ENCODE measurements around the gene RNF169.

The RNF169 gene

DNA sequence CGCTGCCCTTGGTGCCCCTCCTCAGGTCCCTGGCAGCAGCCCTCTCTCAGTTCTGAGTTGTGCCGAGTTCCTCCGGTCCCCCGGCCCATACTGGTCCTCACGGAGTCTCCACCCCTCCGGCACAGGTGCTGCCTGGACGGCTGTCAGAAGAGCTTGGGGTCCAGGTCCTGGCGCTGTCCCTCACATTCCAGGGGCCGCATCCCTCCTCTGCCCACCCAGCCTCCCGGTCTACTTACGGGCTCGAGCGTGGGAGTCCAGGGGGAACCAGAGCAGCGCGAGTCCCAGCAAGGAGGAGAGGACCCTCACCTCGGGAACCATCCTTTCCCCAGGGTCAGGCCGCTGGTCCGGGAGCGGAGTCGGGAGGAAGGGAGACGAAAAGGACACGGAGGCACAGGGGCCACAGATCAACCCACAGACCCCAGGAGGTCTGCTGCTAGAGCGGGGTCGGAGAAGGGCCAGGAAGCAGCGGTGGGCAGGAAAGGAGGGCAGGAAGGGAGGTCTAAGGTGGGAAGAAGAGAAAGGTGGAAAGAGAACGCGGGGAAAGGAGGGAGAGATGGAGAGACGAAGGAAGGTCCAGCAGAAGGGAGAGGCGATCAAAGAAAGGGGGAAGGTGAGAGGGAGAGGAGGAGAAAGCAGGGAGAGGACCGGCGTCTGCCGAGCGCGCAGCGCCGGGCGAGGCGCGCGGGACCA lies 17.9 kb upstream of the RNF169 start:
- no peak overlapping the region for H2AK5ac ChIP-seq (ENCODE audit: low read length)
- H2AFZ ChIP-seq (ENCODE audit: insufficient read depth, low read length, poor library complexity), result no peak overlapping the region
- H2BK120ac ChIP-seq (ENCODE audit: insufficient read depth, low read length, poor library complexity), result no peak overlapping the region
- H3K4me3 ChIP-seq (ENCODE audit: low read depth, low read length), result no peak overlapping the region
- H2BK5ac ChIP-seq (ENCODE audit: low read depth, low read length, poor library complexity), result no peak overlapping the region
- no peak overlapping the region for H3K23ac ChIP-seq (ENCODE audit: low read length)
- H3K79me1 ChIP-seq (ENCODE audit: low read length), result no peaks in the 10 kb centered on the region
- no CpG with 5 or more reads among the region's 40 CpGs for WGBS (ENCODE audit: extremely low coverage, insufficient coverage, insufficient read length)
- peaks cover 3% of the 10 kb centered on the region for H3K9me3 ChIP-seq (ENCODE audit: insufficient read depth, low read depth, low read length)
- no peak overlapping the region for H3K4ac ChIP-seq (ENCODE audit: low read depth, low read length)
- no peak overlapping the region for H4K8ac ChIP-seq (ENCODE audit: low read depth, low read length)
- H3K9ac ChIP-seq (ENCODE audit: low read length), result no peak overlapping the region
- no peak overlapping the region for H3K14ac ChIP-seq (ENCODE audit: low read length)
- no peak overlapping the region for H4K12ac ChIP-seq (ENCODE audit: low read depth, low read length)
- no peak for DNase-seq
- peak overlapping the region; percentile 70 for H3K4me2 ChIP-seq (ENCODE audit: low read length)
- no peak overlapping the region for H2BK12ac ChIP-seq (ENCODE audit: low read length)
- H3K27me3 ChIP-seq (ENCODE audit: insufficient read depth, low read length), result peaks cover 37% of the 10 kb centered on the region
- peaks cover 0 to 3% of the 10 kb centered on the region in 2 experiments for H3K4me1 ChIP-seq (ENCODE audit: control insufficient read depth in 1 of 2, insufficient read depth in 2 of 2, low read length in 2 of 2)
- H3K79me2 ChIP-seq (ENCODE audit: control insufficient read depth, insufficient read depth, low read length, poor library complexity), result no peaks in the 10 kb centered on the region
- no peak overlapping the region for H3K27ac ChIP-seq (ENCODE audit: low read depth, low read length)
- no peak overlapping the region for H4K91ac ChIP-seq (ENCODE audit: low read depth, low read length)
- no peak overlapping the region for H3K18ac ChIP-seq (ENCODE audit: low read length)
- H3K36me3 ChIP-seq (ENCODE audit: control insufficient read depth in 1 of 2, insufficient read depth in 2 of 2, low read length in 2 of 2), result no peaks in the 10 kb centered on the region

DNA sequence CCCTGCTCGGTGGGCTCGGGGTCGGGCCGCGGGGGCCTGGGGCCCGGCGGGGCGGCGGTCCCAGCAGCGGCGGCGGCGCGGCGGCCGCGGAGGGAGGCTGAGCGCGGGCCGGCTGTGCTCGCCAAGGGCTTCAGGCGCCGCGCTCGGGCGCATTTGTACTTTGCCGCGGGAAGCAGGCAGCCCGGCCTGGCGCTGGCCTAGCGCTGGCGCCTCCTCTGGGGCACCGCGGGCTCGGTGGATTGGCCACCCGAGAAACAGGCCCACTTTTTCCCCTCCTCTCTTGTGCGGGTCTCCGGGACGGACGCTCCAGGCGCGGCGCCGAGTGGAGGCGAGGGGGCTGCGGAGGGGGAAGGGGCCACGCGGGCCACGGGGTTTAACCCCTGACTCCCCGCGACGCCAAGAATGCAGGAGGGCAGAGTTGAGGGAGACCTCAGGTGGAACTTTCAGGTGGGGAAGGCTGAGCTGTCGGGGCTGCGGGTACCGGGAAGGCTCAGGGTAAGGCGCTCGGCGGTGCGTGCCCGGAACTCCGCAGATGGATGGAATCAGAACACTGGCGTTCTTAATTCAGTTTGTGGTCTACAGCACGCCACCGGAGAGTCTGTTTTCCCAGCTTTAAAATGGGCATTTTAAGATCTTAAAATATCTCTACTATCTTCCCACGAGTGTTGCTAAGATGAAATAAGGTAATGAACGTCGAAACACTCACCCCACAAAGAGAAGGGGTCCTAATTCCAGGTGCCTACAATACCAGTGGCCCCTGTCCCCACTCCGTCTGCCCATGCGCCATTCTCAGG lies 17.2 kb upstream of the RNF169 start, which contains the start of gene CHRDL2:
CHRDL2 (minus strand) TSS at position 126 of the 794 bp plus-strand sequence. CDS start 538 bp downstream, outside the sequence.
- H3K23ac ChIP-seq (ENCODE audit: low read length), result no peak within 1 kb of the TSS
- H3K79me1 ChIP-seq (ENCODE audit: low read length), result no peaks in the 10 kb centered on the region
- peaks cover 37% of the 10 kb centered on the region for H3K27me3 ChIP-seq (ENCODE audit: insufficient read depth, low read length)
- peaks cover 3% of the 10 kb centered on the region for H3K9me3 ChIP-seq (ENCODE audit: insufficient read depth, low read depth, low read length)
- no peak within 1 kb of the TSS for H3K4ac ChIP-seq (ENCODE audit: low read depth, low read length)
- no peaks in the 10 kb centered on the region for H3K36me3 ChIP-seq (ENCODE audit: control insufficient read depth in 1 of 2, insufficient read depth in 2 of 2, low read length in 2 of 2)
- H2BK12ac ChIP-seq (ENCODE audit: low read length), result no peak within 1 kb of the TSS
- H3K27ac ChIP-seq (ENCODE audit: low read depth, low read length), result no peak within 1 kb of the TSS
- H3K18ac ChIP-seq (ENCODE audit: low read length), result no peak within 1 kb of the TSS
- H3K4me3 ChIP-seq (ENCODE audit: low read depth, low read length), result peak within 1 kb of the TSS; percentile 45
- H3K4me1 ChIP-seq (ENCODE audit: control insufficient read depth in 1 of 2, insufficient read depth in 2 of 2, low read length in 2 of 2), result peaks cover 0 to 3% of the 10 kb centered on the region in 2 experiments
- WGBS (ENCODE audit: extremely low coverage, insufficient coverage, insufficient read length), result no CpG with 5 or more reads among the region's 69 CpGs
- no peak within 1 kb of the TSS for H2BK5ac ChIP-seq (ENCODE audit: low read depth, low read length, poor library complexity)
- H4K8ac ChIP-seq (ENCODE audit: low read depth, low read length), result no peak within 1 kb of the TSS
- H3K79me2 ChIP-seq (ENCODE audit: control insufficient read depth, insufficient read depth, low read length, poor library complexity), result no peaks in the 10 kb centered on the region
- H2AFZ ChIP-seq (ENCODE audit: insufficient read depth, low read length, poor library complexity), result peak within 1 kb of the TSS; percentile 27
- no peak within 1 kb of the TSS for H2BK120ac ChIP-seq (ENCODE audit: insufficient read depth, low read length, poor library complexity)
- H2AK5ac ChIP-seq (ENCODE audit: low read length), result no peak within 1 kb of the TSS
- H4K12ac ChIP-seq (ENCODE audit: low read depth, low read length), result no peak within 1 kb of the TSS
- peak within 1 kb of the TSS; percentile 70 for H3K4me2 ChIP-seq (ENCODE audit: low read length)
- no peak within 1 kb of the TSS for H3K14ac ChIP-seq (ENCODE audit: low read length)
- H4K91ac ChIP-seq (ENCODE audit: low read depth, low read length), result no peak within 1 kb of the TSS
- DNase-seq, result peak in 1 of 2 donors; percentile 43
- no peak within 1 kb of the TSS for H3K9ac ChIP-seq (ENCODE audit: low read length)

DNA sequence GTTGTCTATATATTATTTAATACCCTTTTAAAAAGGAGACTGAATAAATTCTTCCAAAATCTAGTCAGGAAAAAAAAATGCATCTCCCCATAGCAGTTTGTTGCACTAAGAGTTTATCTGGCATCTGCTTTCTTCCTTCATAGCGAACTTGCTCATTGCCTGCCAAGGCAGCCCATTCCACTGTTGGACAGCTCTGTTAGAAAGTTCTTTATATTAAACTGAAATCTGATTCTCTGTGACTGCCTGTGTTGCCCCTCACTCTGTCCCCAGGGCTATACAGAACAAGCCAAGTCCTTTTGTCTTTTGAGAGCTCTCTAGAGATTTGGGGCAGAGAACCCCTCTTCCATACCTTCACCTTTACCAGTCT lies 14.1 kb upstream of the RNF169 start:
- Histone ChIP-seq H3K27ac (ENCODE audit: low read depth, low read length) (no peak overlapping the region), H2AK5ac (ENCODE audit: low read length) (no peak overlapping the region), H3K4ac (ENCODE audit: low read depth, low read length) (no peak overlapping the region), H3K18ac (ENCODE audit: low read length) (no peak overlapping the region), H2AFZ (ENCODE audit: insufficient read depth, low read length, poor library complexity) (no peak overlapping the region), H3K9ac (ENCODE audit: low read length) (no peak overlapping the region), H3K79me2 (ENCODE audit: control insufficient read depth, insufficient read depth, low read length, poor library complexity) (no peaks in the 10 kb centered on the region), H4K12ac (ENCODE audit: low read depth, low read length) (no peak overlapping the region), H4K91ac (ENCODE audit: low read depth, low read length) (no peak overlapping the region), H2BK5ac (ENCODE audit: low read depth, low read length, poor library complexity) (no peak overlapping the region), H3K14ac (ENCODE audit: low read length) (no peak overlapping the region), H3K4me2 (ENCODE audit: low read length) (no peak overlapping the region), H3K23ac (ENCODE audit: low read length) (no peak overlapping the region), H2BK12ac (ENCODE audit: low read length) (no peak overlapping the region), H4K8ac (ENCODE audit: low read depth, low read length) (no peak overlapping the region), H3K4me3 (ENCODE audit: low read depth, low read length) (no peak overlapping the region), H3K9me3 (ENCODE audit: insufficient read depth, low read depth, low read length) (peaks cover 3% of the 10 kb centered on the region), H2BK120ac (ENCODE audit: insufficient read depth, low read length, poor library complexity) (no peak overlapping the region), H3K36me3 (ENCODE audit: control insufficient read depth in 1 of 2, insufficient read depth in 2 of 2, low read length in 2 of 2) (no peaks in the 10 kb centered on the region), H3K79me1 (ENCODE audit: low read length) (no peaks in the 10 kb centered on the region), H3K4me1 (ENCODE audit: control insufficient read depth in 1 of 2, insufficient read depth in 2 of 2, low read length in 2 of 2) (peaks cover 0 to 3% of the 10 kb centered on the region in 2 experiments), H3K27me3 (ENCODE audit: insufficient read depth, low read length) (peaks cover 32% of the 10 kb centered on the region)
- DNase-seq, result no peak
- WGBS (ENCODE audit: extremely low coverage, insufficient coverage, insufficient read length), result no CpG with 5 or more reads among the region's 1 CpG

DNA sequence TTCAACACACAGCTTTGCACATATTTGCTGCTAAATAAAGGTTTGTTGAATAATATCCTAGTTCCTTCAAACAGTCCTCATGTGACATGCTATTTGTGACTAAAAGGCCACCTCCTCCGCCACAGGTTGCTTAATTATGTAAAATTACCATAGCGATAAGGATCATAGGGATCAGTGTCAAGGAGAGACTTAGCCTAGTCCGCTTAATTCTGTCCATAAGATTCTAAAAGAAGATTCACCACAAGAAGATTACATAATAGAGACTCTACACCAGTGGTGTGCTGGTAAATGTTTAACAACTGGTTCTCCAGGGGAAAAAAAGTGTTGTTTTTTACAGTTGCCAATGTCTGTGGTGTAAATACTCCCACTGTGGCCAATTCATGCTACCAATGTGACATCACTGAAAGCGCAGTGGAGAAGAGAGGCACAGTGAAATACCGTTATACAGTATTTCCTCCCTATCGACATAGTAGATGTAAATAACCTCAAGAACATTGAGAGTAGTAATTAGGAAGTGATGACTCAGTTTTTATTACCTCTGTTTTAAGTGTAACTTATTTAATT lies 13.2 kb upstream of the RNF169 start:
- no peak overlapping the region for H4K12ac ChIP-seq (ENCODE audit: low read depth, low read length)
- H2BK5ac ChIP-seq (ENCODE audit: low read depth, low read length, poor library complexity), result no peak overlapping the region
- H3K9me3 ChIP-seq (ENCODE audit: insufficient read depth, low read depth, low read length), result peaks cover 3% of the 10 kb centered on the region
- no peak overlapping the region for H3K23ac ChIP-seq (ENCODE audit: low read length)
- H2BK12ac ChIP-seq (ENCODE audit: low read length), result no peak overlapping the region
- H4K8ac ChIP-seq (ENCODE audit: low read depth, low read length), result no peak overlapping the region
- peaks cover 0 to 3% of the 10 kb centered on the region in 2 experiments for H3K4me1 ChIP-seq (ENCODE audit: control insufficient read depth in 1 of 2, insufficient read depth in 2 of 2, low read length in 2 of 2)
- peaks cover 23% of the 10 kb centered on the region for H3K27me3 ChIP-seq (ENCODE audit: insufficient read depth, low read length)
- H2AFZ ChIP-seq (ENCODE audit: insufficient read depth, low read length, poor library complexity), result no peak overlapping the region
- no peak overlapping the region for H4K91ac ChIP-seq (ENCODE audit: low read depth, low read length)
- no peak for DNase-seq
- no peak overlapping the region for H3K4me3 ChIP-seq (ENCODE audit: low read depth, low read length)
- no CpG with 5 or more reads among the region's 6 CpGs for WGBS (ENCODE audit: extremely low coverage, insufficient coverage, insufficient read length)
- H3K36me3 ChIP-seq (ENCODE audit: control insufficient read depth in 1 of 2, insufficient read depth in 2 of 2, low read length in 2 of 2), result no peaks in the 10 kb centered on the region
- no peak overlapping the region for H3K27ac ChIP-seq (ENCODE audit: low read depth, low read length)
- H3K18ac ChIP-seq (ENCODE audit: low read length), result no peak overlapping the region
- no peaks in the 10 kb centered on the region for H3K79me1 ChIP-seq (ENCODE audit: low read length)
- H3K79me2 ChIP-seq (ENCODE audit: control insufficient read depth, insufficient read depth, low read length, poor library complexity), result no peaks in the 10 kb centered on the region
- no peak overlapping the region for H3K14ac ChIP-seq (ENCODE audit: low read length)
- H3K4ac ChIP-seq (ENCODE audit: low read depth, low read length), result no peak overlapping the region
- no peak overlapping the region for H3K9ac ChIP-seq (ENCODE audit: low read length)
- no peak overlapping the region for H2AK5ac ChIP-seq (ENCODE audit: low read length)
- no peak overlapping the region for H2BK120ac ChIP-seq (ENCODE audit: insufficient read depth, low read length, poor library complexity)
- no peak overlapping the region for H3K4me2 ChIP-seq (ENCODE audit: low read length)
